IPS-15b (cell line): ENCODE results near the gene VPS26B.
"Not testable (repeated sequence)": the region's sequence is repeated elsewhere in the genome, so short reads cannot be mapped to it uniquely, and the experiment has no call there.

Experiments
- H3K27me3 ChIP-seq: one replicate; pipeline ENCODE4 v1.6.1; 2013; ENCODE audit warnings: low read length; ENCODE audit not compliant: control insufficient read depth, insufficient read depth
- H3K36me3 ChIP-seq: one replicate; pipeline ENCODE4 v1.6.1; 2013; ENCODE audit warnings: low read length; ENCODE audit not compliant: control insufficient read depth, insufficient read depth
- H3K4me1 ChIP-seq: one replicate; pipeline ENCODE4 v1.6.1; 2013; ENCODE audit warnings: mild to moderate bottlenecking, low read length; ENCODE audit not compliant: control insufficient read depth, insufficient read depth
- H3K4me3 ChIP-seq: one replicate; pipeline ENCODE4 v1.5.1; 2013; ENCODE audit warnings: low read depth, low read length
- H3K9ac ChIP-seq: one replicate; pipeline ENCODE4 v1.6.1; 2013; ENCODE audit warnings: low read depth, mild to moderate bottlenecking, low read length
- H3K9me3 ChIP-seq: one replicate; pipeline ENCODE4 v1.6.1; 2013; ENCODE audit warnings: mild to moderate bottlenecking, low read length; ENCODE audit not compliant: control insufficient read depth, insufficient read depth

VPS26B gene

GRCh38 chr11:134275534-134276395 is 51.3 kb downstream of the VPS26B start, which contains the start of gene GLB1L3:
GLB1L3 (plus strand) TSS chr11:134276379; CDS start chr11:134276741, 362 bp downstream.
- Histone ChIP-seq H3K27me3 (peaks cover 3% of the 10 kb centered on the region), H3K4me3 (peak within 1 kb of the TSS; percentile 85), H3K9ac (peak within 1 kb of the TSS; percentile 66), H3K9me3 (no peaks in the 10 kb centered on the region), H3K4me1 (peaks cover 24% of the 10 kb centered on the region), H3K36me3 (peaks cover 3% of the 10 kb centered on the region)

- H3K36me3 ChIP-seq: peaks cover 3% of the 10 kb centered on the region
- peak overlapping the region; percentile 85 for H3K4me3 ChIP-seq
- H3K9ac ChIP-seq: peak overlapping the region; percentile 62
- no peaks in the 10 kb centered on the region for H3K9me3 ChIP-seq
- H3K27me3 ChIP-seq: peaks cover 3% of the 10 kb centered on the region
- peaks cover 22% of the 10 kb centered on the region for H3K4me1 ChIP-seq
These were observed 52.1 kb downstream of the VPS26B start for GRCh38 chr11:134276396-134277182.

GRCh38 chr11:134277183-134278001 is 52.9 kb downstream of the VPS26B start:
- H3K36me3 ChIP-seq: peaks cover 3% of the 10 kb centered on the region
- H3K4me1 ChIP-seq: peaks cover 18% of the 10 kb centered on the region
- H3K9me3 ChIP-seq: no peaks in the 10 kb centered on the region
- H3K4me3 ChIP-seq: peak overlapping the region; percentile 85
- H3K9ac ChIP-seq: peak overlapping the region; percentile 66
- H3K27me3 ChIP-seq: peaks cover 3% of the 10 kb centered on the region

GRCh38 chr11:134278356-134278755 is 53.9 kb downstream of the VPS26B start:
- no peak overlapping the region for H3K4me3 ChIP-seq
- H3K9ac ChIP-seq: no peak overlapping the region
- no peaks in the 10 kb centered on the region for H3K9me3 ChIP-seq
- H3K4me1 ChIP-seq: peaks cover 14% of the 10 kb centered on the region
- peaks cover 3% of the 10 kb centered on the region for H3K36me3 ChIP-seq
- peaks cover 3% of the 10 kb centered on the region for H3K27me3 ChIP-seq

- not testable (repeated sequence) for H3K9me3 ChIP-seq, H3K4me1 ChIP-seq, H3K9ac ChIP-seq, H3K36me3 ChIP-seq, H3K27me3 ChIP-seq, H3K4me3 ChIP-seq
These were observed 57.2 kb downstream of the VPS26B start for GRCh38 chr11:134281635-134282034.

GRCh38 chr11:134282121-134283045 is 57.9 kb downstream of the VPS26B start:
- H3K36me3 ChIP-seq: peaks cover 7% of the 10 kb centered on the region
- H3K27me3 ChIP-seq: no peaks in the 10 kb centered on the region
- no peaks in the 10 kb centered on the region for H3K9me3 ChIP-seq
- no peak overlapping the region for H3K9ac ChIP-seq
- H3K4me3 ChIP-seq: no peak overlapping the region
- H3K4me1 ChIP-seq: no peaks in the 10 kb centered on the region

GRCh38 chr11:134283461-134284230 is 59.2 kb downstream of the VPS26B start:
- Histone ChIP-seq H3K27me3 (no peaks in the 10 kb centered on the region), H3K4me3 (no peak overlapping the region), H3K36me3 (peaks cover 7% of the 10 kb centered on the region), H3K9ac (no peak overlapping the region), H3K9me3 (no peaks in the 10 kb centered on the region), H3K4me1 (no peaks in the 10 kb centered on the region)

- not testable (repeated sequence) for H3K4me1 ChIP-seq, H3K9ac ChIP-seq, H3K27me3 ChIP-seq, H3K4me3 ChIP-seq, H3K9me3 ChIP-seq, H3K36me3 ChIP-seq
These were observed 59.9 kb downstream of the VPS26B start for GRCh38 chr11:134284349-134284748.

- Histone ChIP-seq H3K27me3 (no peaks in the 10 kb centered on the region), H3K36me3 (peaks cover 7% of the 10 kb centered on the region), H3K4me3 (no peak overlapping the region), H3K4me1 (no peaks in the 10 kb centered on the region), H3K9me3 (no peaks in the 10 kb centered on the region), H3K9ac (no peak overlapping the region)
These were observed 63.1 kb downstream of the VPS26B start for GRCh38 chr11:134287561-134287960.

- Histone ChIP-seq H3K4me1 (no peaks in the 10 kb centered on the region), H3K36me3 (peaks cover 7% of the 10 kb centered on the region), H3K27me3 (no peaks in the 10 kb centered on the region), H3K9ac (no peak overlapping the region), H3K9me3 (no peaks in the 10 kb centered on the region), H3K4me3 (no peak overlapping the region)
These were observed 64.0 kb downstream of the VPS26B start for GRCh38 chr11:134288486-134288885.
